Fibroblast of lung (primary cell): ENCODE data around the gene NR4A1. TPM values are rescaled to one million over a fixed set of nuclear protein-coding genes. Genes with fewer than 3 reads are reported as not detected.

Experiments
- polyA plus RNA-seq, 2 donors: library from polyadenylated mRNA; depleted of rRNA in 1 of 2; stranded (reverse) in 1 of 2; unstranded in 1 of 2; fragments of >200 nt; gene quantifications; 2 replicates each; pipeline ENCODE4 v1.2.1, GENCODE V29; 2011 to 2012; ENCODE audit warnings: missing spikeins in 1 of 2
- total RNA-seq: library from RNA; depleted of rRNA; stranded (reverse); fragments of >200 nt; gene quantifications from 2 replicates; pipeline ENCODE4 v1.2.1, GENCODE V29; 2014

The NR4A1 gene
- total and polyA plus RNA-seq, 2 donors (not counting 1 experiment from before 2014, with no cell fraction given), result 3.8 to 4.1 TPM

Other genes starting within 250 kb of the NR4A1 start
- gene FIGNL2, start 202.7 kb upstream of the NR4A1 start, total RNA-seq, result 0.17 and 0.26 TPM in 2 replicates
- 0.06 and 0.07 TPM in 2 replicates for gene FIGNL2, start 202.7 kb upstream of the NR4A1 start, polyA plus RNA-seq
- under 0.01 TPM in 1 of 2 replicates, not detected in the other for gene ANKRD33, start 163.3 kb upstream of the NR4A1 start, total RNA-seq
- 0.17 TPM in 1 of 2 replicates, not detected in the other for gene ANKRD33, start 163.3 kb upstream of the NR4A1 start, polyA plus RNA-seq
- 20.8 and 36.2 TPM in 2 replicates for gene ACVRL1, start 143.9 kb upstream of the NR4A1 start, total RNA-seq
- 8.9 and 15.0 TPM in 2 replicates for gene ACVRL1, start 143.9 kb upstream of the NR4A1 start, polyA plus RNA-seq
- gene ACVR1B, start 99.7 kb upstream of the NR4A1 start, total RNA-seq, result 11.3 and 12.4 TPM in 2 replicates
- gene ACVR1B, start 99.7 kb upstream of the NR4A1 start, polyA plus RNA-seq, result 13.0 and 13.6 TPM in 2 replicates
- 11.3 and 12.1 TPM in 2 replicates for gene TAMALIN, start 44.5 kb upstream of the NR4A1 start, total RNA-seq
- 4.9 and 5.3 TPM in 2 replicates for gene TAMALIN, start 44.5 kb upstream of the NR4A1 start, polyA plus RNA-seq
- 90.3 and 103 TPM in 2 replicates for gene ATG101, start 18.5 kb downstream of the NR4A1 start, total RNA-seq
- 82.2 and 82.9 TPM in 2 replicates for gene ATG101, start 18.5 kb downstream of the NR4A1 start, polyA plus RNA-seq
- 2.0 and 2.1 TPM in 2 replicates for gene SMIM41, start 28.3 kb downstream of the NR4A1 start, total RNA-seq
- 1.9 and 4.8 TPM in 2 replicates for gene SMIM41, start 28.3 kb downstream of the NR4A1 start, polyA plus RNA-seq
- gene KRT80, start 140.6 kb downstream of the NR4A1 start, total RNA-seq, result under 0.01 and 0.17 TPM in 2 replicates
- 0.90 and 1.0 TPM in 2 replicates for gene KRT80, start 140.6 kb downstream of the NR4A1 start, polyA plus RNA-seq
- 3.1 and 3.5 TPM in 2 replicates for gene KRT7, start 181.8 kb downstream of the NR4A1 start, total RNA-seq
- 3.1 and 8.6 TPM in 2 replicates for gene KRT7, start 181.8 kb downstream of the NR4A1 start, polyA plus RNA-seq
- gene KRT86, start 223.2 kb downstream of the NR4A1 start, total RNA-seq, result 0.17 TPM in 1 of 2 replicates, not detected in the other
- gene KRT86, start 223.2 kb downstream of the NR4A1 start, polyA plus RNA-seq, result 0.02 TPM in 1 of 2 replicates, not detected in the other
- not detected in 2 replicates for gene KRT81, start 240.1 kb downstream of the NR4A1 start, total RNA-seq
- gene KRT81, start 240.1 kb downstream of the NR4A1 start, polyA plus RNA-seq, result not detected in 2 replicates